H9 (cell line): ENCODE results near the gene SORD. TPM values are rescaled to one million over a fixed set of nuclear protein-coding genes. Genes with fewer than 3 reads are reported as not detected.

Experiments
- DNase-seq: peaks from one replicate; pipeline ENCODE4 v3.0.0-alpha.2; 2017
- H2AFZ ChIP-seq: one replicate; pipeline ENCODE4 v1.6.1; 2013; ENCODE audit warnings: mild to moderate bottlenecking, low read length, control low read depth, moderate library complexity
- H2AK5ac ChIP-seq: 2 replicates; pipeline ENCODE4 v1.6.1; 2013; ENCODE audit warnings: low read length, control low read depth, mixed read lengths; ENCODE audit not compliant: insufficient read length
- H2BK120ac ChIP-seq: one replicate; pipeline ENCODE4 v1.6.1; 2013; ENCODE audit warnings: low read depth, mild to moderate bottlenecking, low read length, control low read depth, inconsistent platforms; ENCODE audit not compliant: poor library complexity, severe bottlenecking
- H2BK12ac ChIP-seq: 2 replicates; pipeline ENCODE4 v1.6.1; 2013; ENCODE audit warnings: low read length, control low read depth, mixed read lengths, low read depth; ENCODE audit not compliant: insufficient read length
- H2BK15ac ChIP-seq: 2 replicates; pipeline ENCODE4 v1.6.1; 2013; ENCODE audit warnings: low read depth, low read length, control low read depth
- H2BK20ac ChIP-seq: one replicate; pipeline ENCODE4 v1.6.1; 2013; ENCODE audit warnings: low read depth, mild to moderate bottlenecking, low read length, control low read depth, inconsistent platforms; ENCODE audit not compliant: poor library complexity, severe bottlenecking
- H2BK5ac ChIP-seq: 2 replicates; pipeline ENCODE4 v1.6.1; 2013; ENCODE audit warnings: low read length, control low read depth, mixed read lengths; ENCODE audit not compliant: insufficient read length
- H3K14ac ChIP-seq: 2 replicates; pipeline ENCODE4 v1.6.1; 2013; ENCODE audit warnings: low read length, control low read depth; ENCODE audit not compliant: insufficient read depth
- H3K18ac ChIP-seq: 2 replicates; pipeline ENCODE4 v1.6.1; 2013; ENCODE audit warnings: low read depth, mild to moderate bottlenecking, mixed read lengths, low read length, control low read depth; ENCODE audit not compliant: insufficient read length
- H3K23ac ChIP-seq: 2 replicates; pipeline ENCODE4 v1.6.1; 2013; ENCODE audit warnings: low read length, control low read depth, mixed read lengths, low read depth; ENCODE audit not compliant: insufficient read length
- H3K23me2 ChIP-seq: 2 replicates; pipeline ENCODE4 v1.6.1; 2013; ENCODE audit warnings: low read depth, mild to moderate bottlenecking, mixed read lengths, low read length, control low read depth; ENCODE audit not compliant: insufficient read length, poor library complexity, severe bottlenecking
- H3K27ac ChIP-seq: 2 replicates; pipeline ENCODE4 v1.5.1; 2013; ENCODE audit warnings: low read length, control low read depth, mixed read lengths, low read depth; ENCODE audit not compliant: insufficient read length
- H3K27me3 ChIP-seq: 2 replicates; pipeline ENCODE4 v1.6.1; 2013; ENCODE audit warnings: low read length, control low read depth, inconsistent platforms; ENCODE audit not compliant: insufficient read depth
- H3K4ac ChIP-seq: 2 replicates; pipeline ENCODE4 v1.6.1; 2013; ENCODE audit warnings: low read depth, mild to moderate bottlenecking, control low read depth, inconsistent platforms, low read length, moderate library complexity
- H3K4me1 ChIP-seq: 2 replicates; pipeline ENCODE4 v1.6.1; 2013; ENCODE audit warnings: low read length, control low read depth, inconsistent platforms; ENCODE audit not compliant: insufficient read depth
- H3K4me2 ChIP-seq: 2 replicates; pipeline ENCODE4 v1.6.1; 2013; ENCODE audit warnings: low read length, control low read depth, mixed read lengths; ENCODE audit not compliant: insufficient read length, insufficient read depth
- H3K56ac ChIP-seq: 2 replicates; pipeline ENCODE4 v1.6.1; 2013; ENCODE audit warnings: low read depth, mild to moderate bottlenecking, mixed read lengths, low read length, control low read depth; ENCODE audit not compliant: insufficient read length
- H3K79me1 ChIP-seq: 2 replicates; pipeline ENCODE4 v1.6.1; 2013; ENCODE audit warnings: low read depth, mild to moderate bottlenecking, moderate library complexity, low read length, control low read depth, inconsistent platforms; ENCODE audit not compliant: insufficient read depth, poor library complexity, severe bottlenecking
- H3K79me2 ChIP-seq: 2 replicates; pipeline ENCODE4 v1.6.1; 2013; ENCODE audit warnings: low read length, control low read depth, inconsistent platforms; ENCODE audit not compliant: insufficient read depth
- H3K9ac ChIP-seq: 2 replicates; pipeline ENCODE4 v1.6.1; 2013; ENCODE audit warnings: low read length, control low read depth, mixed read lengths; ENCODE audit not compliant: insufficient read length; ENCODE audit errors: extremely low read depth
- H3K9me3 ChIP-seq: one replicate; pipeline ENCODE4 v1.6.1; 2013; ENCODE audit warnings: low read depth, low read length, inconsistent platforms; ENCODE audit not compliant: control insufficient read depth
- H3T11ph ChIP-seq: one replicate; pipeline ENCODE4 v1.6.1; 2013; ENCODE audit warnings: mild to moderate bottlenecking, low read length, control low read depth, inconsistent platforms
- H4K20me1 ChIP-seq: one replicate; pipeline ENCODE4 v1.6.1; 2013; ENCODE audit not compliant: control insufficient read depth, insufficient read length, insufficient read depth
- H4K5ac ChIP-seq: 2 replicates; pipeline ENCODE4 v1.6.1; 2013; ENCODE audit warnings: low read depth, mild to moderate bottlenecking, mixed read lengths, low read length, control low read depth; ENCODE audit not compliant: insufficient read length
- H4K8ac ChIP-seq: replicated peaks from 2 replicates; pipeline ENCODE4 v1.6.1; 2013; ENCODE audit warnings: low read length, control low read depth, mixed read lengths, low read depth; ENCODE audit not compliant: insufficient read length
- H4K91ac ChIP-seq: 2 replicates; pipeline ENCODE4 v1.6.1; 2013; ENCODE audit warnings: low read depth, mild to moderate bottlenecking, moderate library complexity, mixed read lengths, low read length, control low read depth; ENCODE audit not compliant: insufficient read length
- H3K27ac Mint-ChIP-seq, 3 experiments: 2 replicates in 2 of 3; 3 replicates in 1 of 3; pipeline ENCODE4 v1.8.0; 2020 to 2021; ENCODE audit warnings: mixed read lengths in 3 of 3, mild to moderate bottlenecking in 1 of 3, moderate library complexity in 1 of 3
- H3K27me3 Mint-ChIP-seq: 2 replicates; pipeline ENCODE4 v1.8.0; 2021; ENCODE audit warnings: low read depth, mild to moderate bottlenecking, moderate library complexity, mixed read lengths
- H3K36me3 Mint-ChIP-seq, 3 experiments: 2 replicates in 2 of 3; 3 replicates in 1 of 3; pipeline ENCODE4 v1.8.0; 2020 to 2021; ENCODE audit warnings: low read depth in 3 of 3, mixed read lengths in 3 of 3; ENCODE audit not compliant: insufficient read depth in 1 of 3
- H3K4me1 Mint-ChIP-seq, 2 experiments: 2 replicates each; pipeline ENCODE4 v1.8.0; 2020; ENCODE audit warnings: mixed read lengths in 2 of 2
- H3K4me3 Mint-ChIP-seq, 2 experiments: 2 replicates in 1 of 2; 3 replicates in 1 of 2; pipeline ENCODE4 v1.8.0; 2020 to 2021; ENCODE audit warnings: mild to moderate bottlenecking in 2 of 2, mixed read lengths in 2 of 2, moderate library complexity in 1 of 2
- H3K9me3 Mint-ChIP-seq, 2 experiments: 2 replicates in 1 of 2; 3 replicates in 1 of 2; pipeline ENCODE4 v1.8.0; 2020; ENCODE audit warnings: mild to moderate bottlenecking in 2 of 2, mixed read lengths in 2 of 2, moderate library complexity in 1 of 2
- total RNA-seq: library from RNA; stranded (reverse); gene quantifications from 2 replicates; pipeline ENCODE4 v1.2.1, GENCODE V29; 2021
- TF ChIP-seq, protein P1 (sequence below): fragments of 200-600 bp; sonication (generic); conservative IDR thresholded peaks from 3 replicates; pipeline ENCODE4 v1.8.0; 2021; ENCODE audit warnings: antibody characterized with exemption, mild to moderate bottlenecking

The SORD gene
- total RNA-seq, 1 experiment from 2014 or later: 35.2 TPM

DNA sequence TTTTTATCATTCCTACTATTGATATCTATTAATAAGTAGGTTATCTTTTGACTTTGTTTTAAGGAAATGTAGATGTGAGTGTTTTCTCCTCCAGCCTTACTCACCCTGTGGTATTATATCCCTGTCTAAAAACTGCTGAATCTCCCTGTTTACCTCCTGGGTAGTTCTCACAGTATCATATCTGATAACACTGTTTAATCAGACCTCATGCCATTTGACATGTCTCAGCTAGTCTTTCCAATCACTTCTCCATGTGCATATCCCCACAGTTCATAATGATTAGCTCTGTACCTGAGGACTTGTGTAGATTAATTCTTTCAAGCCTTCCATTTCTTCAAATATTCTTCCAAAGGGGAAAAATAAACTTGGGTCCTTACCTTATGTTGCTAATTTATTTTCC, 60.2 kb downstream of the SORD start:
- H3K9me3 Mint-ChIP-seq: no peaks in the 10 kb centered on the region

More for the DNA sequence above, 60.2 kb downstream of the SORD start:
- Histone ChIP-seq H4K8ac (no peak overlapping the region), H3K4me2 (no peak overlapping the region), H3K79me2 (no peaks in the 10 kb centered on the region), H3K4ac (no peak overlapping the region), H4K91ac (no peak overlapping the region), H2BK5ac (no peak overlapping the region), H2BK15ac (no peak overlapping the region), H3K79me1 (no peaks in the 10 kb centered on the region), H3K27ac (no peak overlapping the region), H4K20me1 (no peaks in the 10 kb centered on the region), H3T11ph (no peak overlapping the region), H4K5ac (no peak overlapping the region), H2BK120ac (no peak overlapping the region), H3K14ac (no peak overlapping the region), H2BK12ac (no peak overlapping the region), H3K23me2 (no peaks in the 10 kb centered on the region), H3K27me3 (no peaks in the 10 kb centered on the region), H2AK5ac (no peak overlapping the region), H3K4me1 (no peaks in the 10 kb centered on the region), H3K18ac (no peak overlapping the region), H3K9me3 (no peaks in the 10 kb centered on the region), H2AFZ (no peak overlapping the region), H3K23ac (no peak overlapping the region), H2BK20ac (no peak overlapping the region), H3K9ac (no peak overlapping the region), H3K56ac (no peak overlapping the region)
- Mint-ChIP-seq H3K36me3 (no peaks in the 10 kb centered on the region), H3K27me3 (peaks cover 9% of the 10 kb centered on the region), H3K4me1 (peaks cover 2 to 3% of the 10 kb centered on the region in 2 experiments; a peak in 1 of 4 replicates), H3K27ac (no peak overlapping the region), H3K4me3 (no peak overlapping the region)
- DNase-seq: no peak
- TF ChIP-seq, protein P1, sequence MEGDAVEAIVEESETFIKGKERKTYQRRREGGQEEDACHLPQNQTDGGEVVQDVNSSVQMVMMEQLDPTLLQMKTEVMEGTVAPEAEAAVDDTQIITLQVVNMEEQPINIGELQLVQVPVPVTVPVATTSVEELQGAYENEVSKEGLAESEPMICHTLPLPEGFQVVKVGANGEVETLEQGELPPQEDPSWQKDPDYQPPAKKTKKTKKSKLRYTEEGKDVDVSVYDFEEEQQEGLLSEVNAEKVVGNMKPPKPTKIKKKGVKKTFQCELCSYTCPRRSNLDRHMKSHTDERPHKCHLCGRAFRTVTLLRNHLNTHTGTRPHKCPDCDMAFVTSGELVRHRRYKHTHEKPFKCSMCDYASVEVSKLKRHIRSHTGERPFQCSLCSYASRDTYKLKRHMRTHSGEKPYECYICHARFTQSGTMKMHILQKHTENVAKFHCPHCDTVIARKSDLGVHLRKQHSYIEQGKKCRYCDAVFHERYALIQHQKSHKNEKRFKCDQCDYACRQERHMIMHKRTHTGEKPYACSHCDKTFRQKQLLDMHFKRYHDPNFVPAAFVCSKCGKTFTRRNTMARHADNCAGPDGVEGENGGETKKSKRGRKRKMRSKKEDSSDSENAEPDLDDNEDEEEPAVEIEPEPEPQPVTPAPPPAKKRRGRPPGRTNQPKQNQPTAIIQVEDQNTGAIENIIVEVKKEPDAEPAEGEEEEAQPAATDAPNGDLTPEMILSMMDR: no peak
